GM20431 (cell line): ENCODE results near the gene DIRAS1.

ENCODE experiments used
- in situ Hi-C: fragments of 300-500 bp; cut with MseI, MboI; formaldehyde crosslinking; loops from one replicate; pipeline ENCODE4 v1.15.0; 2020; ENCODE audit warnings: low sequenced_read_pairs; ENCODE audit not compliant: unreplicated experiment

The DIRAS1 gene

DNA sequence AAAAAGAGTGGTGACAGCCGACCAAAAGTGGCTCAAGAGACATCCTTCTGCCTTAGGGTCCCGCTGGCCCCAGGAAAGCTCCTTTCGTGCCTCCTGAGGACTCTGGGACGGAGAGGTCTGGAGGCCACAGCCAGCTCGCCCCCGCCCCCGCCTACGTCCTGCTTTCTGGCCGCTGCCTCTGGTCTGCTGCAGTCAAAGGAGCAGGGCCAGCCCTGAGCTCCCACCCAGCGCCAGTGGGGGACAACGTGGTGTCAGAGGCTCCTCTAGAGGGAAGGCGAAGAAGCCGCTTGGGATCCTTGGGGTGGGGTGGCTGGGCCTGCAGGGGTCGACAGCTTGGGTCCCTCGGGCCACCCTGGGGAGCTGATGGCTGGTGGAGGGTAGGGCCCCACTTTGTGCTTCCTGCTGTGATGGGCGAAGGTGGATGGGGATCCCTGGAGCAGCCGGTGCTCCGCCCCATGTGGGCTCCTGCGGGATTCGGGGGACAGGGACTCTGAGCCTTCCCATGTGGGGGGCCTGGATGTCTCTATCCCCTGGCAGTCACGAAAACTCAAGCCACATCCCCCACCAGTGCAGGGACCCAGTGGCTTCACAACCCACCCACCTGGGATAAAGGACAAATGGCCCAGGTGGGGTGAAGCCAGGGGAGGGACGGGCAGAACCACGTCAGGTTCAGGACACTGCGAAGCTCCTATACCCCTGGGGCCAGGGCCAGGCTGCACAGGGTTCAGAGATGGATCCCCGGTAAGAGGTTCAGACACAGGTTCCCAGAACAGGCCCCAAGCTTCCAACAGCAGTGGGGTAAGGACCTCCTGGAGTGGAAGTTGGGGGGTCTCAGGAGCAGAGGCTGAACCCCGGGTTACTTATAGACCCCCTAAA lies 9.0 kb upstream of the DIRAS1 start:
- in situ Hi-C loops = no loop called here

DNA sequence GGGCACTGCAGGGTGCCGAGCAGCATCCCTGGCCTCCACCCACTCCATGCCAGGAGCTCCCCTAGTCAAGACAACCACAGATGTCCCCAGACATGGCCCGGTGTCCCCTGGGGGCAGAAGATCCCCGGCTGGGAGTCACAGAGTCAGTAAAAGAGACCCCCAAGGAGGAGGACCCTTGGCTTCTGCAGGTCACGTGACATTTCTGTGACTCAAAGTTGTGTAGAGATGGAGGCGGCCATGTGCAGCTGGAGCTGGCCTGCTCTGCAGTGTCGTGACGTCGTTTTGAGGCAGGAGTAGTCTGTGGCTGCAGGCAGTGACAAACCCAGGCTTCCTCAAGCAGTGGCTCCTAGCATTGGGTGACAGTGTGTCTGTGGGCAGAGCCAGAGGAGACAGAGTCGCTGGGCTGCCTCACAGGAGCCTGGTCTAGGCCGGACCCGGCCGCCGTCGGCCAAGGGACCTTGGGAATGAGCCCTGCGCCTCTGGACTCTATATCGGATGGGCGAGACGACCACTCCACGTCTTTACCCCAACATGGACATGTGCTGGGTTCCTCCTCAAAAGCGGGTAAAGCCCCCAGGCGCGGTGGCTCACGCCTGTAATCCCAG lies 7.7 kb upstream of the DIRAS1 start:
- in situ Hi-C loops = no loop called here

DNA sequence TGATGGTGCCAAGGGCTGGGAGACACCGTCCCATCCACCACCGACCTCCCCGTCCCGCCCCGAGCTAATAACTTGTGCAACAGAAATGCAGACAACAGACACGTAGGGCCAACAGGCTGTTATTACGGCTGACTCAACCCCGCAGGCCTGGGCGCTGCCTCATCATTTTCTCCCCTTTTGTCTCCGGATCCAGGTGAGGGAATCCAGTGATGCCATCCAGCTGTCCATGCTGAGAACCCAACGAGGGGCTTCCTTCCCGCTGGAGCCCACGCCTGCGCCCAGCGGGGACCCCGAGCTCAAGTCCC lies 6.4 kb upstream of the DIRAS1 start:
- in situ Hi-C loops = no loop called here

DNA sequence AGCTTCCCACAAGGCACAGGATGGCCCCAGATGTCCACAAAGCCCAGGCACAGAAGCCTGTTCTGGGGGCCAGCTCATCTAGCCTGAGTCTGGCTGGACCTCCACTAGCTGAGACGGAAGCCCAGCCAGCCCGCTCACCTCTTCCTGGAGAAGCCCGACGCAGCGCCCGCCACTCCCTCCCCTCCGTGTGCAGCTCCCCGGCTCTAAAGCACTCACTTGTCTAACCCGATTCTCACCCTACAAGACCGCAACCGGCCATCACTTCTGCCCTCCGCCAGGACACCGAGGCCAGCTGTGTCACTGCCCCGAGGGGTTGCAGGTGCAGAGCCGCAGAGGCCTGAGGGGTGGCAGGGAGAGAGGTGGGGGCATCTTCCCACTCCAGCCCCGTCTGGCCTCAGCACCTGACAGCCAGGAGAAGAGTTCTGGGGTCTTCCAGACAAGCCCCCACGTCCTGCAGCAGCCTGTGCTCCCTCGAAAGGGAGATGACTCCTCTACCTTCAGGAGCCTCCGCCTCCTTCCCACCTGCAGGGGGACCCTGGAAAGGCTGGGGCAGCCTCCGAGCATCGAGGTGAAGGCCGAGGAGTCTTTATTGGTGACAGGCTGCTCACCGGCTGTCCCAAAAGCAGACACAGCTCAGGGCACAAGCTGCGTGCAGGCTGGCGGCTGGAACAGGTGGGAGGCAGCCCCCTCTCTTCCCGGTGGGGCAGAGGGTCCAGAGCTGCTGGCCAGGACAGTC lies 5.9 kb upstream of the DIRAS1 start:
- in situ Hi-C loops = no loop called here

DNA sequence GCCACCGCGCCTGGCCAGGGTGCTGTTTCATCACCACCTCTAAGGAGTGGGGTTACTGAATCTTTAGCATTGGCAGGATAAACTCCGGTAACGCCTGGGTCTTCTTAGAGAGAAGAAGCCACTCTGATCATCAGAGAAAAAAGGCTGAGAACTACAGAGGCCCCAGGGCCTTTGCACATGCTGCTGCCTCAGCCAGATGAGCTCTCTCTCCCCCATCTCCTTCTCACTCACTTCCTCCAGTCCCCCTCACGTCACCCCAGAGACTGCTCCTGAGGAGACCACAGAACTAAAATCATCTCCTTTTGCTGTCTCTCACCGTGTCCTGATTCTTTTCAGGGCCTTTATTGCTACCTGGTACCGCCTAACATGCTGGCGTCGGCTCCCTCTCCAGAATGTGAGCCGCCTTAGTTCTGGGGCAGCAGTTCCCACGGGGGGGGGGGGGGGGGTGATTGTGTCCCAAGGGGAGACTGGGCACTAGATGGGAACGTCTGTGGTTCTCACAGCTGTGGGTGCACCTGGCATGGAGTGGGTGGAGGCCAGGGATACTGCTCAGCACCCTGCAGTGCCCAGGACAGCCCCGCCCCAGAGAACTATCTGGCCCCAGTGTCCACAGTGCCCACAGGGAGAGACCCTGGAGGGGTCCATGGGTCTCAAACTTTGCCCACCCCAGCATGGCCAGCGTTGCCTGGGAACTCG lies 5.1 kb upstream of the DIRAS1 start:
- in situ Hi-C loops = no loop called here

DNA sequence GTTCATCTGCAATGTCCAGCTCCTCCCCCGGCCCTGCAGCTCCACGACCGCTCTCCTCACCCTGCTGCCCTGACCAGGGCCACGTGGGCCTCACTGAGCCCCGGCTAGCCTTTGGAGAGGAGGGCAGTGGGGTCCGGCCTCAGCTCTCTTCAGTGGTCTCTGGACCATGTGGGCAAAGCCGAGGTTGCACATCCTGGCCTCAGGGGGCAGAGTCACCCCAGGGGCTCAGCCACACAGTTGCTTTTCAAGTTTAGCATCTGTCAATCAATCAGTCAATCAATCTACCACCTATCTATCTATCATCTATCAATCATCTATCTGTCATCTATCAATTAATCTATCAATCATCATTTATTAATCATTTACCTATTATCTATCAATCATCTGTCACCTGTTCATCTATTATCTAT lies 3.0 kb upstream of the DIRAS1 start:
- in situ Hi-C loops = no loop called here

DNA sequence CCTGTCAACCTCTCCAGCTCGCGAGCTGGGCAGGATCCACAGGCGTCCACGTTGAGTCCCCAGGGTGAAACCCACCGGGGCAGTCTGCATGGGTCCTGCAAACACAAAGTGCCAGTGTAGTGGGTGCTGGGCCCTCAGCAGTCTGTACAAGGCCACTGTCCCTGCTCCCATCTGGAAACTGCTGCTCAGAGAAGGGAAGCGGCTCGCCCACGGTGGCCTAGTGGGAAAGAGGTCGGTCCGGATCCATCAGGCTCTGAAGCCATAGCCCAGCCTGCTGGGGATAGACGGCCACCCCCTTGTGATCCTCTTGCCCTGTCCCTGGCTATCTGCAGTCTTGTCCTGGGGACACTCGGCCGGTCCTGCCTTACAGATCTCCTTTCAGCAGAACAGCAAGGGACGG lies 2.6 kb upstream of the DIRAS1 start:
- in situ Hi-C loops = no loop called here

DNA sequence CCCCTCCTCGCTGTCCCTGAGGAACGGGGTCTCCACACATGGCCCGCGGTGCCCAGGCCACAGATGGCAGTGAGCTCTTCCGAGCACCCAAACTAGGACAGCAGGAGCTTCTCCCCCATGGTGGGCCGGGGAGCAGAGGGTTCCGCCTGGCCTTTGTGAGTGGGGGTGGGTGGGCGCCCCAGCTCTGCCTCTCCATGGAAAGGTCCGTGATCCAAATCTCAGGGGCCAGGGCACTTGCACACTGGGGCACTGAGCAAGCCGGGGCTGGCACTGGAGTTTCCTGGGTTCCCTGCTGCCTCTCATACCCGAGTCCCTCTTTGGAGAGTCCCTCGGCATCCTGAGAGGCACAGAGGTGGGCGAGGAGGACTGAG lies 2.2 kb upstream of the DIRAS1 start:
- in situ Hi-C loops = no loop called here

DNA sequence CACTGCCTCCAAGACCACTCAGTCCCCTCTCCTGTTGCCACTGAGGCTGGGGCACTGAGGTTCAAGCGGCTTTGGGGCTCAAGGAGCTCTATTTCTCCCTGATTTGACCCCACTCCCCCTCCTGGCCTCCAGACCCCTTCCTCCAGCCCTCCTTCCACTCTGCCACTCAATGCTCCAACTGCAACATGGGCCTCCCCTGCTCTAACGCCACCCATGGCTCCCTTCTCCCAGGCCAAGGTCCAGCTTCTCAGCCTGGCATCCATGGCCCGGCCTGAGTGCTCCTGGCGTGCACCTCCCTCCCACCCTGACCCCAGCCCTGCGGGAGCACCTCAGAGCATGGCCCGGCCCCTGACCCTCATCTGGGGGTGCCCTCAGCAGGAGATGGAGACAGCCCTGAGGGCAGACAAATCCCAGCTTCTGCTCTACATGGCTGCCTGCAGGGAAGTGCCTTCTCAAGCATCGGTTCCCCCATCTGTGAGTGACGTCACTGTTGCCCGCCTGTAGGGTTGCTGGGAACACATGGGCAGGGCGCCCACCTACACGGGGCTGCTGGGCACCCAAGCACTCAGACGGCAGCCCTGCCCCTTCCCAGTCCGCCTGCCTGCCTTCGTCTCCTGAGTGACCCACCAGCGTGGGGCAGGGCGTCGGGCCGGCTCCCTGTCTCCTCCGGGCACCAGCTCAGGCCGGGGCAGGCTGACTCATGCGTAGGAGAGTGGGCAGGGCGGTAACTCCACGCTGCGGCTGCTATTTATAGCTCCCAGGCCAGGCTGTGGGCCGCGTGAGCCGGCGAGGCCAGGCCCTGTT lies 1.6 kb upstream of the DIRAS1 start:
- in situ Hi-C loops = no loop called here

DNA sequence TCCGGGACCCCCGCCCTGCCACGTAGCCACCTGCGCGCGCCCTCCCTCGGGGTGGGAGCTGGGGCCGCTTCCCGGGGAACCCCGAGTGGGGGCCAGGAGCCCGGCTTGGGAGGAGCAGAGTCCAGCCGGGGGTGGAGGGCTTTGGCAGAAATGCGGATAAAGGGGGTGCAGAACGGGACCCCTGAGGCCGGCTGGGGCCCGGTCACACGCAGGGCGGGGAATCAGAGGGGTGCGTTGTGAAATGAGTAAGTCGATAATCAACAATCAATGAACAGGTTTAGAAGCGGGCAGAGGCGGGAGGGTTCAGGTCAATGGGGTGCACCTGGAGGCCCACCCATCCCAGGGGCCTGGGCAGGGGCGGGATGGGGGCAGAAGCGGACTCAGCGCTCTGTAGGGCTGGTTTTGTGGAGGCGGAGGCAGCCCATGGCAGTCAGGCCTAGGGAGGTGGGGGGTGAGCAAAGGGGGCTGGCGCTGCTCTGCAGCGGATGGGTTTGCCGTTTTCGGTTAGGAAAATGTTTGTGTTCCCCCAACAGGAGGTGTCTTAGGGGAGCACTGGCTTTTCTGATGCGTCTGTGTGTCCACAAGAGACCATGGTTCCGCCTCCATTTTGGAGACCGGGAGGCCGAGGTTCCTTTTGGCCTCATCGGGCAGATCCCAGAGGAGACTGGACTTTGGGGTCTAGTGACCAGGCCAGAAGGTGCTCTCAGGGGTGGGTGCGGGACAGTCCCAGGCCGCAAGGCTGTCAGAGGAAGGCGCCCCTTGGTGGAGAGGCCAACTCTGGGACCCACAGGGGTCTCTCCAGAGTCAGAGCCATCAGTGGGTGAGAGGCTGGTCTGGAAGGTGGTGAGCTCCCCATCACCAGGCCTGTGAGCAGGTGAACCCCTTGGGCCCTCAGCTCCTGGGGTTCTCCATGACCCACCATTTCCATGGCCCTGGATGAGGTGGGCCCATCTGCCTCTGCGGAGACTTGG lies 683 bp upstream of the DIRAS1 start:
- in situ Hi-C loops = no loop called here

DNA sequence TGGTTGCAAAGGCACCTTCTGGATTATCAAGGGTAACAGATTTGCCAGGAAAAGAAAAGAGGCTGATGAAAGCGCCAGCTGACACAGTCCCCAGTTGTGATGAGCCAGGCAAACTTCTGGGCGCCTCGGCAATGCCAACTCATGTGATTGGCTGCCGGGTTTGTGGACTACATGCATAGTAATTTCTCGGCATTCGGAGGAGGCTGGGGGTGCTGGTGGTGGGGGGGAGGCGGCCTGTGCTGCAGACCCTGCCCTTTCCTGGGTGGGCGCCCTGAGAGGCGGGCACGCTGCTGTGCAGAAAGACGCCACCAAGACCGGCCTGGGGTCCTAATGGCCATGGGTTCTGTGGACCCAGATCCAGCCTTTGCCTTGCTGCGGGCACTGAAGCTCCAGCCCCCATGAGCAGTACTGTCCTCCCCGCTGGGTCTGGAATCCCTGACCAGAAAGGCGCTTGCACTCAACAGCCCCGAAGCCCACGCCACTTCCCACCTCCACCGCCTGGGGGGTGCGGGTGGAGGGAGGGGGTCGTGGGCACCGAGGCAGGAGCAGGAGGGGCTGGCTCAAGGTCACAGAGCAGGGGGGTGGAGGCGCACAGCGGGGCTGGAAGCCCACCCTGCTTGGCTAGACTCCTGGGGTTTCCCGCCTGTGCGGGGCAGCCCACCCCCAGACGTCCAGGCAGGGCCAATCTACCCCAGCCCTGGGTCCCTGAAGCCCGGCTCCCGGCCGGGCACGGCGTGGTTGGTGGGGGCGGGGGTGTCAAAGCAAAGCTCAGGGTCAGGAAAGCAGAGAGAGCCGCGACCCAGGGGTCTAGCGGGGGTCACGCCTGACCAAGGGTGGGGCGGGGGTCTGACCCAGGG lies 1.0 kb downstream of the DIRAS1 start:
- in situ Hi-C loops = no loop called here

DNA sequence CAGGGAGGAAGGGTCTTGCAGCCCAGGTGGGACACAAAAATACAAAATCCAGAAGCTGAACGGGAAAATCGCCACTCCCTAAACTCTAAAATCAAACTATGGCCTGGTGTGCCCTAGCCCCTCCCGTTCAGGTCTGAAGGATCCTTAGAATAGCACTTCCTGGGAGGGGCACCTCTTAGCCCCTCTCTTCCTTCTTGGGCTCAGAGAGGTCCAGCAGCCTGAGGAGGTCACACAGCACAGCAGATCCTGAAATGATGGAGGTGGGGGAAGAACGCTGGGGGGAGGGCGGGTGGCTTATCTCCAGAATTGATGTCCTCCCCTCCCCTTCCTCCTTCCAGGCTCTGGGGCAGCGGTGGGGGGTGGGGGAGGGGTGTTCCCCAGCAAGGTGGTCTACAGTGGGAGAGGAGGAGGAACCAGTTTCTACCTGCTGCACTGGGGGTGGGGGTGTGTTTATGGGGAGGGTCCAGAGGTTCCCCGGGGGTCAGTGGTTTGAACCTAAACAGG lies 1.9 kb downstream of the DIRAS1 start:
- in situ Hi-C loops = no loop called here

DNA sequence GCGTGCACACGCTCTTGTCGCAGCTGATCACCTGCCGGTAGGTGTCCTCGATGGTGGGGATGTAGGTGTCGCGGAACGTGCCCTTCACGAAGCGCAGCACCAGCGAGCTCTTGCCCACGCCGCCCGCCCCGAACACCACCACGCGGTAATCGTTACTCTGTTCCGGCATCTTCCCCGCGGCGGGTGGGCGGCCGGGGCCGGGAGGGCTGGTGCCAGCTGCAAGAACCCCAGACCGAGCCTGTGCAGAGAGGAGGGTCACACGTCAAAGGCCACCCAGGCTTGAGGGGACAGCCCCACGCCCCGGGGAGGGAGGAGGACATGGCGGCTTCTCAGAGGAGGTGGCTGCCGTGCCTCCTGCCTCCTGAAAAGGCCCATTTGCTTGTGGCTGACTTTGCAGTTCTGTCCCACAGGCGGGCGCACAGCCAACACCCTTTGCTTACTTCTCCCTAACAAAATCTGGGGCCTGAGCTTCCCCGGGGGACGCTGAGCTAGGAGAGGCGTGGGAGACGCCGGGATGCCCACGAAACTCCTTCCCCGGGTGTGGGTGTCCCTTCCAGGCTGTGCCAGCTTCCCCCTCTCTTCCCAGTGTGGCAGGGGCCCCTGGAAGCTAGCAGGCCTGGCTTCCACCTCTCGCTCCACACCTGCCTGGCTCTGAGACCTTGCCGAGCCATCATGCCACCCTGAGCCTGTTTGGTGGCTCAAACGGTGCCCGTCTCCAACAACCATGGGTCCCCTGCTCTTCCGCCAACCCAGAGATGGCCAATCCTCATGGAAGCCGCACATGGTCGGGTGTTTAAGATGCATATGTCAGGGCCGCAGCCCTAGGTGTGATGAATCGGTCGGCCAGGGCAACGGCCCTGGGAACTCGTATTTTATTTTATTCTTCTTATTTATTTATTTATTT lies 3.3 kb downstream of the DIRAS1 start:
- in situ Hi-C loops = no loop called here

DNA sequence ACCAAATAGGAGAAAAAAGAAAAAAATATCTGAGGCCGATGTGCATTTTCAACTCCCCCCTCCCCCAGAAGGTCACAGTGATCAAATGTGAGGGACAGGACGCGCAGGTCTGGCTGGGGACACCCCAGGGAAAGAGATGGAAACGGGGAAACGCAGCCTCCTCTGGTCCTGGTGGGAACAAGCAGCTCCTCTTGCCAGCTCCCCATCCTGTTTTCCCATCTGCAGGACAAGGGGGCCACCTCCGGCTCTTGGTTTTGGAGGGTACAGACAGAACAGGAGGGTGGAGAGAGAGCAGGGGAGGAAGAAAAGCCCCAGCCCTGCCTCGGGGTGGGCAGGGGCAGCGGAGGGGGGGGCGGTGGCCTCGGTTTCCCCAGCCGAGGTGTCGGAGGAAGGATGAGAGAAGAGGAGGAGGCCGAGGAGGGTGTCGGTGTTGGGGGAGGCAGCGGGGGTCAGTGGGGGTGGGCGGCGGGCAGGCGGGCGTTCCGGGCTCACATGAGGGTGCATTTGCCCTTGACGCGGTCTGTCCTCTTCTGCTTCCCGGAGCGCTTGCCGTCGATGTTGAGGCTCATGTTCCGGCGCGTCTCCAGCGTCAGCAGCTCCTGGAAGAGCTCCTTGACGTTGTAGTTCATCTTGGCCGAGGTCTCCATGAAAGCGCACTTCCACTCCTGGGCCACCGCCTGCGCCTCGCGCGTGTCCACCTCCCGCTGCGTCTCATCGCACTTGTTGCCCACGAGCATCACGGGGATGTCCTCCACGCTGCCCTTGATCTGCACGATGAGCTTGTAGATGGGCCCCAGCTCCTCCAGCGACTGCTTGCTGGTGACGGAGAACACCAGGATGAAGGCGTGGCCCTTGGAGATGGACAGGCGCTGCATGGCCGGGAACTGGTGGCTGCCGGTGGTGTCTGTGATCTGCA lies 4.2 kb downstream of the DIRAS1 start:
- in situ Hi-C loops = no loop called here

DNA sequence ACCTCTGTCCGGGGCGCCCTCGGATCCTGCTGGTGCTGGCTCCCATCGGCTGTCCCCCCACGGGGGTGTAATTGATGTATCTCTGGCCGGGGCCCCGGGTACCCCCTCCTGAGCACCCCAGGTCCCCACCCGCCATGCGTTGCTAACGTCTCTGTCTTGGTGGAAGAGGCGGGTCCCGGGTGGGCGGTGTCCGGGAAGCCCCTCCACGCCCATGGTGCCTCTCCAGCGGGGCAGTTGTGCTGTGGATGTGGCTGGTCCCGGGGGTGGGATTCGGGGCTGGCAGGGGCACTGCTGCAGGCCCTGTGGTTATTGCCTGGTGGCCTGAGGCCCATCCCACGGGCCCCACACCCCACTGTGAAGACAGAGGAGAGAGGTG lies 4.9 kb downstream of the DIRAS1 start:
- in situ Hi-C loops = no loop called here
